Right renal cortex interstitium (tissue), 3 donors: Measurements from ENCODE around the gene EZH2. TPM values are rescaled to one million over a fixed set of nuclear protein-coding genes. Genes with fewer than 3 reads are reported as not detected.
A peak's percentile ranks its signal among the peaks of the same experiment; 100 is the strongest.

Source experiments
- DNase-seq, 3 donors: peaks; one replicate each; pipeline ENCODE4 v3.0.0-alpha.2; 2013; ENCODE audit warnings: low read depth in 3 of 3, low spot score in 2 of 3
- polyA plus RNA-seq, 3 donors: library from polyadenylated mRNA; unstranded; fragments of 120-200 nt; gene quantifications; one replicate each; pipeline ENCODE4 v1.2.1, GENCODE V29; 2013; ENCODE audit not compliant: insufficient read length in 3 of 3

The EZH2 gene
- polyA plus RNA-seq, 3 donors = 35.2 to 39.1 (median 37.7) TPM

GRCh38 chr7:148903504-148903903 lies 19.4 kb upstream of the EZH2 start:
- DNase-seq = no peak

GRCh38 chr7:148901178-148901577 lies 17.1 kb upstream of the EZH2 start:
- no peak for DNase-seq

- DNase-seq = no peak
Observed at GRCh38 chr7:148898845-148899484, 14.9 kb upstream of the EZH2 start.

GRCh38 chr7:148894591-148894990 lies 10.5 kb upstream of the EZH2 start:
- no peak for DNase-seq

DNA sequence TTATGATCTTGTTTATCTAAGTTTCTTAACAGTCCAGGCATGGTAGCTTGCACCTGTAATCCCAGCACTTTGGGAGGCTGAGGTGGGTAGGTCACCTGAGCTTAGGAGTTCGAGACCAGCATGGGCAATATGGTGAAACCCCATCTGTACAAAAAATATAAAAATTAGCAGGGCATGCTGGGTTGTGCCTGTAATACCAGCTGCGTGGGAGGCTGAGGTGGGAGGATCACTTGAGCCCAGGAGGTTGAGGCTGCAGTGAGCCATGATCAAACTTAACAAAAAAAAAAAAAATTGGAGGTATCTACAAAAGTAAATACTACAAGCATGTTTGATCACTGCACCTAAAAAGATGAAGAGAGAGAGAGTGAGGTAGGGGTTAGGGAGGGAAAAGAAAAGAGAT lies 9.0 kb upstream of the EZH2 start:
- DNase-seq = no peak

DNA sequence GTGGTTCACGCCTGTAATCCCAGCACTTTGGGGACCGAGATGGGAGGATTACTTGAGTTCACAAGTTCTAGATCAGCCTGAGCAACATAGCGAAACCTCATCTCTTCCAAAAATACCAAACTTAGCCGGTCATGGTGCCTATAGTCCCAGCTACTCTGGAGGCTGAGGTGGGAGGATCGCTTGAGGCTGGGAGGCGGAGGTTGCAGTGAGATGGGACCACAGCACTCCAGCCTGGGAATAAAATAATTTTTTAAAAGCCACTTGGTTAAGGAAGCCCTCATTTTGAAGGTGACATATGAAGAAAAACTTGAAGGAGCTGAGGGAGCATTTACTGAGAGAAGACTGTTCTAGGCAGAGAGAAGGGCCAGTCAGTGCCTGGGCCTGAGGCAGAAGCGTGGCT lies 4.2 kb upstream of the EZH2 start:
- no peak for DNase-seq

DNA sequence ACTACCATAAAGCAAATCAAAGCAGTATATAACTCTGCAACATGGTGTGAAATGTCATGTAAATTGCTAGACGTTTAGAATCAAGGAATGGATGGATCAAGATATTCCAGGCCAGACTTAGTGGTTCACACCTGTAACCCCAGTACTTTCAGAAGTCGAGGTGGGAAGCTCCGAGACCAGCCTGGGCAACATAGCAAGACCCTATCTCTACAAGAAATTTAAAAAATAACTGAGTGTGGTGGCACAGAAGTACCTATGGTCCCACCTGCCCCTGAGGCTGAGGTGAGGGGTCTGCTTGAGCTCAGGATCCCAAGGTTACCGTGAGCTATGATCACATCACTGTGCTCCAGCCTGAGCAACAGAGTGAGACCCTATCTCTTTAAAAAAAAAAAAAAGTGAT lies 2.8 kb upstream of the EZH2 start:
- DNase-seq = no peak

DNA sequence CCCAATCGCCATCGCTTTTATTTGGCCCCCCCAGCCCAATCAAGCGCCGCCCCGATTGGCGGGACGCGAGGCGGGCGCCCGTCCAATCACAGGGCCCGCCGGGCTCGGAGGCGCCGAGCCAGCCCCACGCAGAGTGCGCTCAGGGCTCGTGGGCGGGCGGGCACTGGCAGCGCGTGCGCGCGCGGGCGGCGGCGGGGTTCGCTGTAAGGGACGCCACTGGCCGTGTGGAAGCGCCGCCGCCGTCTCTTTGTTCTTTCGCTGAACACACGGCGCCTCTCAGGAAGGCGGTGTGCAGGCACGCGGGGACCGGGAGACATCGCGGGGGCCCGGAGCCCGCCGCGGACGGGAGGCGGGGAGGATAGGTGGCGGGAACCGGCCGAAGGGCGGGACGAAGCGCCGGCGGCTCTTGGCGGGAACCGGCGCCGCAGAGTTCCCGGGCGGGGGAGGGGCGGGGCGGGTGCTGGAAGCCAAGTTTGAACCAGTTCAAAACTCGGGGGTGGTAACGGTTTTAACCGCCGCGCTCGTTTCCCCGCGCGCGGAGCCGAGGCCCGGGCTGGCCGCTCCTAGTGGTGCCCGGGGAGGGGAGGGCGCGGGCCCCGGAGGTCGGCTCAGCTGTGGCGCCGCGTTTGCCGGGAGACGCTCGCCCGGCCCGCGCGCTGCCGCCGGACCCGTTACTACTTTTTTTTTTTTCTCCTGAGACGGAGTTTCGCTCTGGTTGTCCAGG lies 370 bp upstream of the EZH2 start:
- peak; percentile 68 to 83 (median 75) for DNase-seq

- DNase-seq = no peak
Observed at GRCh38 chr7:148883266-148884048, 634 bp downstream of the EZH2 start.

DNA sequence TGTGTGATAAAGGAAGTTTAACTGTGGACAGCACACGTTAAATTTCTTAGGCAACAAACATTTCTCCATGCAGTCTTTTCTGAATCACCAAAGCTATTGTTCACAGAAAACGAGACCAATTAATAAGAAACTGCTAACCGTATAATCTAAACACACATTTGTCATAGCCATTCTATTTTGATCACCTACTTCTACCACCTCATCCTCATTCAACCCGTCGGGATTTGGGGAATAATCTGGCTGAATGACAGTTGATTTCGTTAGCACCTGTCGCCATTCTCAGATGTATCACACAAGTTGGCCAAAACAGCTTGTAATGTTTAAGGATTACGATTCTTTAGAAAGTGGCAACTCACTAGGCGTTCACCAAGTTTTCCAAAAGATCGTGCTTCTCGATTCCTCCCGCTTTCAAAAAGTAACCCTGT lies 1.2 kb downstream of the EZH2 start:
- DNase-seq = peak in 1 of 3 donors; percentile 15

- DNase-seq = no peak
Observed at GRCh38 chr7:148882192-148882591, 1.9 kb downstream of the EZH2 start.

GRCh38 chr7:148878317-148878716 lies 5.8 kb downstream of the EZH2 start:
- DNase-seq = no peak

- DNase-seq = no peak
Observed at GRCh38 chr7:148877517-148877916, 6.6 kb downstream of the EZH2 start.

DNA sequence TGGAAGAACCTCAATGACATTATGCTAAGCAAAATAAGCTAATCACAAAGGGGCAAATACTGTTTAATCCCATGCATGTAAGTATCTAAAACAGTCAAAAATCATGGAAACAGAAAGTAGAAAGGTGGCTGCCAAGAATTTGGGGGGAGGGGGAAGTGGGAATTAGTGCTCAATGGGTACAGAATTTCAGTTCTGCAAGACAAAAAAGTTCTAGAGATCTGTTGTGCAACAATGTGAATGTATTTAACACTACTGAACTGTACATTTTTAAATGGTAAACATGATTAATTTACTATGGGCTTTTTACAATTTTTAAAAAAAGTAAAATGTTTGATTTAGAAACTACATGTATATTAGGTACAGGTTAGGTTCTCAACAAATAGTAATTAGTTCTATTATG lies 11.9 kb downstream of the EZH2 start:
- no peak for DNase-seq

DNA sequence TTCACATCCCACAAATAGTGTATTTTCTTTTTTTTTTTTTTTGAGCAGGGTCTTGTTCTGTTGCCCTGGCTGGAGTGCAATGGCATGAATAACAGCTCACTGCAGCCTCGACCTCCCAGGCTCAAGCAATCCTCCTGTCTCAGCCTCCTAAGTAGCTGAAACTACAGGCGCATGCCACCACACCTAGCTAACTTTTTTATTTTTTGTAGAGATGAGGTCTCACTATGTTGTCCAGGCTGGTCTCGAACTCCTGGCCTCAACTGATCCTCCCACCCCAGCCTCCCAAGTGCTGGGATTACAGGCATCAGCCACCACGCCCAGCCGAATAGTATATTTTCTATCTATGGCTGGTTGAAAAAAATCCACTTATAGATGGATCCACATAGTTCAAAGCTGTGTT lies 12.5 kb downstream of the EZH2 start:
- DNase-seq = no peak

DNA sequence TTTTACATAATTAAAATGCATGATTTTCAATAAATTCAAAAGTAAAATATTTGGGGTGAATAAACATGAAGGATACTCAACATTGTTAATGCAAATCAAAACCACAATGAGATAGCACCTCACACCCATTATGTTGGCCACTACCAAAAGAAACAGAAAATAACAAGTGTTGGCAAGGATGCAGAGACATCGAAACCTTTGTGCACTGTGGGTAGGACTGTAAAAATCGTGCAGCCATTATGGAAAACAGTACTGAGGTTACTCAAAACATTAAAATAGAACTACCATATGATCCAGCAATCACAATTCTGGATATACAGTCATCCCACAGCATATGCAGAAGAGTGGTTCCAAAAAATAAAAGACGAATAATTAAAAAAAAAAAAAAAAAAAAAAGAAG lies 13.1 kb downstream of the EZH2 start:
- no peak for DNase-seq

DNA sequence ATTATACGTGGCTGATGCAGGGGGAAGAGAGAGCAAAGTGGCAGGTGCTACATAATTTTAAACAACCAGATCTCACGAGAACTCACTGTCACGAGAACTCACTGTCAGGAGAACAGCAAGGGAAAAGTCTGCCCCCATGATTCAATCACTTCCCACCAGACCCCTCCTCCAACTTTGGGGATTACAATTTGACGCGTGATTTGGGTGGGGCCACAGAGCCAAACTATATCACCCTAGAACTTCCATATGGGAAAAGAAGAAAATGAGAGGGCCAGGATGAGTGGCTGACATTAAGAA lies 15.8 kb downstream of the EZH2 start:
- no peak for DNase-seq

- DNase-seq = no peak
Observed at GRCh38 chr7:148867596-148868377, 16.3 kb downstream of the EZH2 start.

GRCh38 chr7:148866362-148866761 lies 17.7 kb downstream of the EZH2 start:
- DNase-seq = no peak

DNA sequence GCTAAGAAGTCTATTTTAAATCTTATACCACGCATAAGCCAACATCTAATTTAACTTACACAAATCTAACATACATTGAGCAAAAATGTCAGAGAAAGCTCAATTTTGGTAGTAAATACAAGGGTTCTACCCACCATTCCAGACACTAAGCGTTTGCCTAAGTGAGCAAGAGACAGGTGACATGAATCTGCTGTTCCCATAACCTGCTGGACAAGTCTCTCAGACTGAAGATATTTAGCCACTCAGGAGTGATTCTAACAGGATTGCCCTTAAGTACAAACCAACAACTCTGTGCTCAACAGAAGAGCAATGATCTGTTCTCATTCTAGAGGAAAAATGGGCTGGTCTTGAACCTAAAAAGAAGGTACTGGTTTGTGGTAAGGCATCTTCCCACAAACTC lies 18.8 kb downstream of the EZH2 start:
- no peak for DNase-seq

- DNase-seq = no peak
Observed at GRCh38 chr7:148863324-148863723, 20.8 kb downstream of the EZH2 start.
